ENCODE results near the gene SEMA7A. TPM values are rescaled to one million over a fixed set of nuclear protein-coding genes. Genes with fewer than 3 reads are reported as not detected.
A peak's percentile ranks its signal among the peaks of the same experiment; 100 is the strongest.

The SEMA7A gene
- polyA plus RNA-seq, 12 donors, result 4.1 to 9.6 (median 5.6) TPM; not detected in 1

- no peak for DNase-seq
Observed at GRCh38 chr15:74453925-74454763, 20.4 kb upstream of the SEMA7A start.

DNA sequence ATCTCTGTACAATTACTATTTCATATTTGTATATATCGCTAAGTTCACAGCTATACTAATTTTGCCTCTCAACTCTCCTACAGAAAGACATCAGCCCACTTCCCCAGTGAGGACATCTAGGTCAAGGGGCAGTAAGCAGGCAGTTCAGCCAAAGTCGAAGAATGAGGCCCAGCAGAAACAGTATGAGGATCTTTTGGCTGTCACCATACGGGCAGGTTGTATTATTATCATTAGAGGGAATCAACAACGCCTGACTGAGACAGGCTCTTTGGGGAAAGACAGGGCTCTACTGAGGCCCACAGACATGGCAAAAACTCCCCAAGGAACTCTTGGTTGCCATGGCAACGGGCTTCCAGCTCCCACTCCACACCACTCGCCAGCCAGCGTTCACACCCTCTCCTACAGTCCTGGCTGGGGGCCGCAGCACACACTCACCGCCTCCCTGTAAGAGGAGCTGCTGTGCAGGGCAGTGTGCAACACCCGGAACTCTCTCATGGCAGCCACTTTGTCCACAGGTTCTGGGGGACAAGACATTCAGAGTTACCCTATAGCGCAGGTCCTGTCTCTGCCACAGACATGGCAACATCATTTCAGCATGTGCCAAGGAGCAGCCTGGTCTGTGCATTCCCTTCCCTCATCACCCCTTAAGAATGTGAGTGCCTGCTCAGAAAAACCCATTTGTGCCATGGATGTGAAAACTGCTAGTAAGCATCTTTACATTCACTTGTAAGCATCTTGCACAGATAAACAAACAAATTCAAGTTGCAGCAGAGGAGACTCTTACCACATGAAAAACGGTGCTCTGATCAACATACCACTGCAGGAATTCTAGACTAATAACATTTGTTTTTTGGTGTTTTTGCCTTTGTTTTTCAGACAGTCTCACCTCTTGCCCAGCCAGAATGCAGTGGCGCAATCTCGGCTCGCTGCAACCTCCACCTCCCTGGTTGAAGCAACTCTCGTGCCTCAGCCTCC is 18.4 kb upstream of the SEMA7A start:
- no peak for DNase-seq

GRCh38 chr15:74451322-74451721 is 17.6 kb upstream of the SEMA7A start:
- no peak for DNase-seq

GRCh38 chr15:74449643-74450205 is 16.0 kb upstream of the SEMA7A start:
- DNase-seq, result no peak

- no peak for DNase-seq
Observed at GRCh38 chr15:74449095-74449494, 15.3 kb upstream of the SEMA7A start.

GRCh38 chr15:74445816-74446763 is 12.3 kb upstream of the SEMA7A start:
- DNase-seq, result no peak

DNA sequence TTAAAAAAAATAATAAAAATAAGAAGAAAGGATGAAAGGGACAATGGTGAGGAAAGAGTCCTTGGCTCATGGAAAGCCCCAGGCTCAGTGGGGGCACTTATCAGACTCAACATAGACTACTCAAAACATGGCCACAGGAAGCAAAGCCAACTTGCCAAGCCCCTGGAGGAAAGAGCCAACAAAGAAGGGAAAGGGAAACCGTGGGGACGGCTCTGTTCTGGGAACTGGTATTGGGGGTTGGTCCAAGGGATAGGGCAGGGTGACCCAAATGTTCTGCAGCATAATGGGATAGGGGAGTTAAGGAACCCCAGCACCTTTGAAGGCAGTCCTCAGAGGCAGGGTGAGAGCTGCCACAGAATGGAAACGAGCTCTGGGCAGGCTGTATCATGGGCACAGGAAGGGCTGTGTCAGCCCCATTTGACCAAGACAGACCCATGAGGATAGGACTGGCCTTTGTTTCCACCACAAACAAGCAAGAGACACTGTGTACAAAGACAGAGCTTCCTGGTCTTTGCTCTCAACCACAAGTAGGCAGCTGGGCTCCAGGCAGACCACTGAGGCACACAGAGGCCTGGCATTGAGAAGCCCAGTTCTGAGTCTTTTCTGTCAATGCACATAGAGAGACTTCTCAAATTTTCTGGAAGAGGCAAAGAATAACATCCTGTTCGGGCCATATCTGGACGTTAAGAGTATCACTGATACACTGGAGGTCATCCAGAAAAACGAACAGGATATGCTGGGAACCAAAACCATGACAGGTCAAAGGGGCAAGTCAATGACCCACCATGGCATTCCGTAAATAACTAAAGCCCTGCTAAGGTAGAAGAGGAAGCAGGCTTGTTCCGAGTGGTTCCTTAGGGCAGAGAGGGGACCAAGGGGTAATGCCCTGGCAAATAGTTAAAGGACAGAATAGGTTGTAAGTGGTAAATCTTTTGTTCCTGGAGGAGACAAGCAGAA is 10.6 kb upstream of the SEMA7A start:
- no peak for DNase-seq

DNA sequence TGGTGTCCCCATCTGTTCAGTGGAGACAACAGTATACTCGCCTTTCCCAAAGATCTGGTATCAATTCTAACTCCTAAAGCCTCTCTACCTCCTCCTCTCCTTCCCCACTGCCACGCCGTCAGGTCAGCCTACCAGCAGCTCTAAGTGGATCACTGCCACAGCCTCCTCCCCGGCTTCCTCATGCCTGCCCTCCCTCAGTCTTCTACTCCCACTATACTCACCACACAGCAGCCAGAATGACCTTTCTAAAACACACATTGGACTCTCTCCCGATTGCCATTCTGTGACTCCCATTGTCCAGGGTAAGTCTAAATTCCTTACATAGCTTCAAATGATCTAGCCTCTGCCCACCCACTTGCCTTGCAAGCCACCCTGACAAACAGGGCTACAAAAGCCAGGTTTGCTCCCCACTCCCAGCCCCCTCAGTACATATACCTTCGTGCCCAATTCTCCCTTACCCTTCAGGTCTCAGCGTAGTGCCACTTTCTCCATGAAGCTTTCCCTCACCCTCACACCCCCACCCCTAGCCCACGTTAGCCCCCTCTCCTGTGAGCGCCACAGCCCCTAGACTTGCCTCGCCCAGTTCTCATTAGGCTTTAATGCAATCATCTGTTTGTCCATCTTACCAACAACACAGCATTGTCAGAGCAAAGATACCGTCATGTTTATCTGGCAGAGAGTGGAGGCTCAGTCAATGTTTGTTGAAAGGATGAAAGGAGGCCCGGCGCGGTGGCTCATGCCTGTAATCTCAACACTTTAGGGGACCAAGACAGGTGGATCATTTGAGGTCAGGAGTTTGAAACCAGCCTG is 9.5 kb upstream of the SEMA7A start:
- DNase-seq, result no peak

DNA sequence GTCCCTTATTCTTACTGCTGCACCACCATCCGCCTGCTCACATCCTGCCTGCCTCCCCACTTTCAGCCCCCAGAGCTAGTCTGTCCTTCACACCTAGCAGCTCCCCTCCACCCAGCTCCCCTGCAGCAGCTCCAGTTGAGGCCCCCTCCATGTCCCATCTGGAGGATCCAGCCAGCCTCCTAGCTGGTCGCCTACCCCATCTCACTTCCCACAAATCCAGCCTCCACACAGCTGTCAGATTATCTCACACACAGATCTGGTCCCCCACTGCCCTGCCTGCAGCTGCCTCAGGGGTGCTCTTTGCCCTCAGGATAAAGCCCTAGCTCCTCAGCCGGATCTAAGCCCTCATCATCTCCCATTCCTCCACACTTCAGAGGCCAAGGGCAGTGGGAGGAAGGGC is 8.8 kb upstream of the SEMA7A start:
- no peak for DNase-seq

GRCh38 chr15:74442063-74442462 is 8.3 kb upstream of the SEMA7A start:
- no peak for DNase-seq

GRCh38 chr15:74441248-74441941 is 7.6 kb upstream of the SEMA7A start:
- no peak for DNase-seq

- peak; percentile 77 for DNase-seq
Observed at GRCh38 chr15:74438721-74439316, 5.1 kb upstream of the SEMA7A start.

DNA sequence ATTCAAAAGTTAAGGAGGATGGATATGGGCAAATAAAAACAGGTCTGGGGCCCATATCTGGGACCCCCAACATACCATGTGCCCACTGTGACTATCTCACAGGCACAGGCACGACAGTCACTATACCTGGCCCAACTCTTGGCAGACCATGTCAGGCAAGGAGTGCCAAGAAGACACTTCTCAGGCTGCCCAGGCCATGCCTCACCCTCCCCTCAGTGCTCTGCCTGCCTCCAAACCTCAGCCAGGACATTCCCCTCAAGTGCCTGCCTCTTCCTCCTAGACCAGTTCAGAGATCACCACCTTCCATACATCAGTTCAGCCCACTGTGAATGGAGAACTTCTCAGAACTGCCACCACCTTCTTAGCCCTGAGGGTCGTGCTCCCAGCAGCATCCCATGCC is 4.4 kb upstream of the SEMA7A start:
- DNase-seq, result no peak

DNA sequence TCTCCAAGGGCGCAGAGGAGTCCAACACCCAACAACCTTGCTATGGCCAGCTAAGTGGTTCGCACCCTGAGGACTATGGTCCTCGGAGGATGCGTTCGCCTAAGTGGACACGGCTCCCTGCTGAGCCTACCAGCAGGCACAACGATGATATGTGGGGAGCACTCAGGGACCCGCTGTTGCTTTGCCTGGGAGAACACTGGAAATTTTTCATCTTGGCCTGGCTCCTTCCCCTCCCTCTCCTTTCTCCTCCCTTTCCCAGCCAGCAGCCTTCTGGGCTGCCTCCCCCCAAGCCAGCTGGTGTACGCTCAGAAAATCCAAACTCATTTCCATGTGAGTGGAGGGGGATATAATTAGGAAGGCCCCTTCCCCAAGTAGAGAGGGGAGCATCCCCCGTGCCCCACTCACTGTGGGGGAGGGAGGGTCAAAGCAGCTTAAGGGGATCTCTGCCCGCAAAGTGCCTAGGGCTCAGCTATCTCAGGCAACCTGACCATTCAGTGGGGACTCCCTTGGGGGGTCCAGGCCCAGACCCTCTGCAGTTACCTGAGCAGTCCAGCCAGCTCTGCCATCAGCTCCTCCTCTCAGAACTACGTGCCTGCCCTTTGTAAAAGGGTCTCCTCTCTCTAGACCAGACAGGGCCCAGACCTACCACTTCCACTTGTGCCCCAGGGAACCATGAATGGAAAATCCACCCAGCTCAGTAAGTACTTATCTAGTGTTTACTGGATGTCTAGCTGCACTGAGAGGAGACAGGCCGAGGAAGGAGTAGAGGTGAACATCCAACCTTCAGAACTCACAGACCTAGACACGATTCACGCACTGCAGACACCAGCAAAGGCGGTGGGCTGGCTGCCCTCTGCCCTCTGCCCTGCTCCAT is 742 bp upstream of the SEMA7A start:
- peak; percentile 74 for DNase-seq

DNA sequence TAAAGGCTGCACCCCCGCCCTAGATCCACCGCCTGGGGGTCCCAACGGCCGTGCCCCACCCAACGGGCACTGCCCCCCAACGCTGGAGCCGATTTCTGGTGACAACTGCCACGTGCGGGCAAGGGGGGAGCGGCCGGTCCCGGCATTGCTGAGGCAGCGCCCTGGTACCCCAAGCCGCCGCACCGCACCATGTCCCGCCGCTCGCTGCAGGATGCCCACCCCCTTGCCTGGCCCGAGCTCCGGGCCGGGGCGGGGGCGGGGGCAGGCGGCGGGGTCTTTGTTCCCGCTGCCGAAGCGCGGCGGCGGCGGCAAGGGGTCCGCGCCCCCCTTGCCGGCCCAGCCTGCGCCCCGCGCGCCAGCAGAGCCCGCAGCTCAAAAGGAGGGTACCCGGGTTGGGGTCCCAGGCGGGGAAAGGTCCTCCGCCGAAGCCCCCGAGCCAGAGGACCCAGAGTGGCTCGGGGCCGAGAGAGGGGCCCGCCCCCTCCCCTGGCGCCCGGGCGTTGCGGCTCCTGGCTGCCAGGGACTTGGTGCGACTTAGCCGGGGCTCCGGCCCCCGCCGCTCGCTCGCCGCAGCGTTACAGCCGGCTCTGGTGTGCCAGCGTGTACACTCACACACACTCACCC is 678 bp downstream of the SEMA7A start:
- no peak for DNase-seq

- no peak for DNase-seq
Observed at GRCh38 chr15:74432271-74432967, 1.3 kb downstream of the SEMA7A start.

Measured in muscle of arm (tissue), 12 donors.